ENCODE data around the gene ZNF618. TPM values are rescaled to one million over a fixed set of nuclear protein-coding genes. Genes with fewer than 3 reads are reported as not detected.

Gene ZNF618
- total RNA-seq, 1 donor = 13.6 TPM

- DNase-seq (ENCODE audit: low read depth) = no peak
- TF ChIP-seq CTCF (IDR thresholded peaks at IDR 0.05; ENCODE audit: insufficient read depth, low read length) = no peak
- H3K4me3 ChIP-seq (ENCODE audit: low read depth, low read length) = no peak overlapping the region
These were observed 3.5 kb upstream of the ZNF618 start for GRCh38 chr9:113872485-113873143.

DNA sequence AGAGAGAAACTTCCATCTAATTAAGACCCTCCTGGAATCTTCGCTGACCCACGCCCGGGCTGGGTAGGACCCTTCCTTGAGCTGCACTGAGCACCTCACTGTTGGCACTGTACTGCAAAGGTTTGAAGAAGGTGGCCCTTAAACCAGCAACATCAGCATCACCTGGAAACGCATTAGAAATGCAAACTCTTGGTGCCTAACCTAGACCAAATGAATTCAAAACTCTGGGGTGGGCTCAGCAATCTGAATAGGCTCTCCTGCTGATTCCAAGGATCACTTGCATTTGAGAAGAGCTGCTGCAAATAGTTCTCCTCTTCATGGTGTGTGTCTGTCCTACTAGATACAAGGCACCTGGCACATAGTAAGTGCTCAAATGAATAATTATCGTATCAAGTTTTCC, 2.7 kb upstream of the ZNF618 start:
- TF ChIP-seq CTCF (IDR thresholded peaks at IDR 0.05; ENCODE audit: insufficient read depth, low read length) = no peak
- DNase-seq (ENCODE audit: low read depth) = no peak
- H3K4me3 ChIP-seq (ENCODE audit: low read depth, low read length) = no peak overlapping the region

GRCh38 chr9:113873926-113874325, 2.2 kb upstream of the ZNF618 start:
- TF ChIP-seq CTCF (IDR thresholded peaks at IDR 0.05; ENCODE audit: insufficient read depth, low read length) = no peak
- DNase-seq (ENCODE audit: low read depth) = no peak
- no peak overlapping the region for H3K4me3 ChIP-seq (ENCODE audit: low read depth, low read length)

DNA sequence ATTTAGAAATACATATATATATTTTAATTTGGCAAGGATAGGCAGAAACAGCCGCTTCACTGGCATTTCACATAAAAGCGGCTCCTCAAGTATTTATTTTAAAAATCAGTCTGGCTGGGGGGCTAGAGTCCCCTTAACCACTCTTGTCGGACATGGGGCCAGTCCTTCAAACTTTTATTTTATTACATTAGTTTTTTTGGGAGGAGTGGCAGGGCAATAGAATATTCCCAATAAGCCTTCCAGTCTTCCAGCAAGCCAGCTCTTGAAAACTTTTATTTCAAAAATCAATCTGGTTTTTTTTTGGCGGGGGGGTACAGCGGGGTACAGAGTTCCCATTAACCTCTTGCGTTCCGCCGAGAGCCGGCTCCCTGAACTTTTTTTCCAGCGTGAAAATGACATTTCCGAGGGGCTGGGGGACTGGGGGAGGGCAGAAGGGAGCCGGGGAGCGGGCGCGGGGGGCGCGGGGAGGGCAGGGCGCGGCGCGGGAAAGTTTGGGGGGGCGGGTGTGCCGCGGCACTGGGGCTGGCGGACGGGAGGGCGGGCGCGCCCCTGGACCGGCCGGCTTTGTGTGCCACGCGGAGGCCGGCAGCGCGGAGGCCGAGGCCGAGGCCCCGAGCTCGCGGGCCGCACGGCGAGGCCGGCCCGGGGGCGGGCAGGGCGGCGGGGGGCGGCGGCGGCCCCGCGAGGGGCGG, 504 bp upstream of the ZNF618 start:
- peak; percentile 23 for DNase-seq (ENCODE audit: low read depth)
- TF ChIP-seq CTCF (IDR thresholded peaks at IDR 0.05; ENCODE audit: insufficient read depth, low read length) = no peak
- peak overlapping the region; percentile 51 for H3K4me3 ChIP-seq (ENCODE audit: low read depth, low read length)

DNA sequence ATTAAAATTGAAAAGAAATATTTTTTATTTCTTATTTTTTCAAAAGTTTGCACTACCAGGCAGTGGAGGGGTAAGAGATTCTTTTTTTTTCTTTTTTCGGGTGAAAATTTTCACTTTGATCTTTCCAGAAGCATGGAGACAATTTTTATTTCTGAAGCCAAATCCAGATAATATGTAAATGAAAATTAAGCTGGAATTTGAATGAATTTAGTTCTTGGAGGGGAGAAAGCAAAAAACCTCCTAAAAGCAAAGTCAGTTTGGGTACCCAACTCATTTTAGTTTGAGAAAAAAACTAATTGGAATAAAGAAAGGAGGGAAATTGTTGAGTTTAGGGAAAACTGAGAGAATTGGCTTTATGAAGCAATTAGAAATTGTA, 872 bp downstream of the ZNF618 start:
- DNase-seq (ENCODE audit: low read depth) = no peak
- TF ChIP-seq CTCF (IDR thresholded peaks at IDR 0.05; ENCODE audit: insufficient read depth, low read length) = no peak
- peak overlapping the region; percentile 79 for H3K4me3 ChIP-seq (ENCODE audit: low read depth, low read length)

- no peak for TF ChIP-seq CTCF (IDR thresholded peaks at IDR 0.05; ENCODE audit: insufficient read depth, low read length)
- peak overlapping the region; percentile 43 for H3K4me3 ChIP-seq (ENCODE audit: low read depth, low read length)
- peak; percentile 44 for DNase-seq (ENCODE audit: low read depth)
These were observed 3.2 kb downstream of the ZNF618 start for GRCh38 chr9:113879318-113879717.

All from fibroblast of the aortic adventitia (primary cell).